ENCODE measurements around the gene RARS1. TPM values are rescaled to one million over a fixed set of nuclear protein-coding genes. Genes with fewer than 3 reads are reported as not detected.

Gene RARS1
- polyA plus RNA-seq, 2 of the 4 experiments (the other 2 are of a cell fraction): 107 to 142 TPM

DNA sequence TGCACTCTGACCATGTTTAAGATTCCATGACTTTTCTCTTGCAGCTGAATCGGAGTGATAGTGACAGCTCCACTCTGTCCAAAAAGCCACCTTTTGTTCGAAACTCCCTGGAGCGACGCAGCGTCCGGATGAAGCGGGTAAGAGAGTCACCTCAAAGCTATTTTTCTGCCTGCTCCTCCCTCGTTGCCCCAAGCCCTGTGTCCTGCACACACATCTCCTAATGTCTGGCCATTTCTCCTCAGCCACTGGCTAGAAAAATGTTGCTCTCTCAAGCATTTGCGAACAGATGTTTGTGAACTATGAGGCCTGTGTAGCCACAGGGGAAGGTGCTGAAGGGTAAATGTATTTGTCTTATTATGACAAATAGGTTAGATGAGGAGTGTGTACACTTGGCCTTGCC, 25.7 kb upstream of the RARS1 start:
- Histone ChIP-seq H3K4me1 (no peaks in the 10 kb centered on the region), H3K4me3 (no peak overlapping the region), H3K4me2 (no peak overlapping the region), H3K27ac (no peak overlapping the region), H3K9me3 (peaks cover 11% of the 10 kb centered on the region; the same call in 2 of the 3 replicates)
- CTCF ChIA-PET: interaction anchor here (1.3 to 1.8 kb wide), 2 partner anchors 19 to 192 kb away, joined by 3 to 5 read pairs; no protein-coding TSS in a partner anchor
- DNase-seq (ENCODE audit: low read depth in 1 of 2, low spot score in 1 of 2) (no peak), ATAC-seq (no peak), FAIRE-seq (no peak)
- TF ChIP-seq EHMT2 (IDR thresholded peaks at IDR 0.05; ENCODE audit: low read depth) (no peak), PHF8 (IDR thresholded peaks at IDR 0.05; ENCODE audit: borderline replicate concordance, low read depth) (no peak), USF2 (IDR thresholded peaks at IDR 0.05) (no peak), JUNB (IDR thresholded peaks at IDR 0.05) (no peak), NFE2L2 (conservative IDR thresholded peaks at IDR 0.05; ENCODE audit: low read length) (no peak), CEBPB (IDR thresholded peaks at IDR 0.05) (no peak), ZSCAN20 (CRISPR knock-in tag; IDR thresholded peaks at IDR 0.05) (no peak), NR3C1 (IDR thresholded peaks at IDR 0.05) (no peak)
- TF ChIP-seq, protein P1, sequence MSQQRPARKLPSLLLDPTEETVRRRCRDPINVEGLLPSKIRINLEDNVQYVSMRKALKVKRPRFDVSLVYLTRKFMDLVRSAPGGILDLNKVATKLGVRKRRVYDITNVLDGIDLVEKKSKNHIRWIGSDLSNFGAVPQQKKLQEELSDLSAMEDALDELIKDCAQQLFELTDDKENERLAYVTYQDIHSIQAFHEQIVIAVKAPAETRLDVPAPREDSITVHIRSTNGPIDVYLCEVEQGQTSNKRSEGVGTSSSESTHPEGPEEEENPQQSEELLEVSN (IDR thresholded peaks at IDR 0.05; ENCODE audit: borderline replicate concordance, low read depth): no peak
- TF ChIP-seq, protein P2, sequence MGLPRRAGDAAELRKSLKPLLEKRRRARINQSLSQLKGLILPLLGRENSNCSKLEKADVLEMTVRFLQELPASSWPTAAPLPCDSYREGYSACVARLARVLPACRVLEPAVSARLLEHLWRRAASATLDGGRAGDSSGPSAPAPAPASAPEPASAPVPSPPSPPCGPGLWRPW (IDR thresholded peaks at IDR 0.05): no peak
- TF ChIP-seq, protein P3, sequence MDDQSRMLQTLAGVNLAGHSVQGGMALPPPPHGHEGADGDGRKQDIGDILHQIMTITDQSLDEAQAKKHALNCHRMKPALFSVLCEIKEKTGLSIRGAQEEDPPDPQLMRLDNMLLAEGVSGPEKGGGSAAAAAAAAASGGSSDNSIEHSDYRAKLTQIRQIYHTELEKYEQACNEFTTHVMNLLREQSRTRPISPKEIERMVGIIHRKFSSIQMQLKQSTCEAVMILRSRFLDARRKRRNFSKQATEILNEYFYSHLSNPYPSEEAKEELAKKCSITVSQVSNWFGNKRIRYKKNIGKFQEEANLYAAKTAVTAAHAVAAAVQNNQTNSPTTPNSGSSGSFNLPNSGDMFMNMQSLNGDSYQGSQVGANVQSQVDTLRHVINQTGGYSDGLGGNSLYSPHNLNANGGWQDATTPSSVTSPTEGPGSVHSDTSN (IDR thresholded peaks at IDR 0.05): no peak
- POLR2A ChIA-PET: no interaction called here
- 94% methylated on average over 9 of the region's 9 CpGs for WGBS (ENCODE audit: missing lambda C conversion rate)

GRCh38 chr5:168463081-168463480, 23.2 kb upstream of the RARS1 start:
- Histone ChIP-seq H3K4me1 (no peaks in the 10 kb centered on the region), H3K27ac (no peak overlapping the region), H3K4me3 (no peak overlapping the region), H3K9me3 (no peaks in the 10 kb centered on the region), H3K4me2 (no peak overlapping the region)
- ChIA-PET POLR2A (no interaction called here), CTCF (interaction anchor here (0.6 kb wide), 1 partner anchor 1712 kb away, joined by 3 read pairs; no protein-coding TSS in a partner anchor)
- DNase-seq (ENCODE audit: low read depth in 1 of 2, low spot score in 1 of 2) (no peak), FAIRE-seq (no peak), ATAC-seq (no peak)
- TF ChIP-seq ZNF302 (CRISPR knock-in tag; IDR thresholded peaks at IDR 0.05): no peak
- TF ChIP-seq CEBPB (IDR thresholded peaks at IDR 0.05): no peak
- no peak for TF ChIP-seq JUN (IDR thresholded peaks at IDR 0.05)
- TF ChIP-seq MYC (IDR thresholded peaks at IDR 0.05; ENCODE audit: borderline replicate concordance, low read length): no peak
- TF ChIP-seq, protein P4, sequence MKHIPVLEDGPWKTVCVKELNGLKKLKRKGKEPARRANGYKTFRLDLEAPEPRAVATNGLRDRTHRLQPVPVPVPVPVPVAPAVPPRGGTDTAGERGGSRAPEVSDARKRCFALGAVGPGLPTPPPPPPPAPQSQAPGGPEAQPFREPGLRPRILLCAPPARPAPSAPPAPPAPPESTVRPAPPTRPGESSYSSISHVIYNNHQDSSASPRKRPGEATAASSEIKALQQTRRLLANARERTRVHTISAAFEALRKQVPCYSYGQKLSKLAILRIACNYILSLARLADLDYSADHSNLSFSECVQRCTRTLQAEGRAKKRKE (CRISPR knock-in tag; IDR thresholded peaks at IDR 0.05; ENCODE audit: low read depth): no peak
- TF ChIP-seq FOSL2 (IDR thresholded peaks at IDR 0.05): no peak
- TF ChIP-seq FOSL2 (CRISPR knock-in tag; IDR thresholded peaks at IDR 0.05): no peak
- TF ChIP-seq RARB (CRISPR knock-in tag; IDR thresholded peaks at IDR 0.05): no peak
- TF ChIP-seq HDAC2 (IDR thresholded peaks at IDR 0.05): no peak
- TF ChIP-seq JUNB (IDR thresholded peaks at IDR 0.05): no peak
- no peak for TF ChIP-seq KDM5A (IDR thresholded peaks at IDR 0.05)
- no peak for TF ChIP-seq CHD4 (IDR thresholded peaks at IDR 0.05; ENCODE audit: borderline replicate concordance)
- TF ChIP-seq, protein P5, sequence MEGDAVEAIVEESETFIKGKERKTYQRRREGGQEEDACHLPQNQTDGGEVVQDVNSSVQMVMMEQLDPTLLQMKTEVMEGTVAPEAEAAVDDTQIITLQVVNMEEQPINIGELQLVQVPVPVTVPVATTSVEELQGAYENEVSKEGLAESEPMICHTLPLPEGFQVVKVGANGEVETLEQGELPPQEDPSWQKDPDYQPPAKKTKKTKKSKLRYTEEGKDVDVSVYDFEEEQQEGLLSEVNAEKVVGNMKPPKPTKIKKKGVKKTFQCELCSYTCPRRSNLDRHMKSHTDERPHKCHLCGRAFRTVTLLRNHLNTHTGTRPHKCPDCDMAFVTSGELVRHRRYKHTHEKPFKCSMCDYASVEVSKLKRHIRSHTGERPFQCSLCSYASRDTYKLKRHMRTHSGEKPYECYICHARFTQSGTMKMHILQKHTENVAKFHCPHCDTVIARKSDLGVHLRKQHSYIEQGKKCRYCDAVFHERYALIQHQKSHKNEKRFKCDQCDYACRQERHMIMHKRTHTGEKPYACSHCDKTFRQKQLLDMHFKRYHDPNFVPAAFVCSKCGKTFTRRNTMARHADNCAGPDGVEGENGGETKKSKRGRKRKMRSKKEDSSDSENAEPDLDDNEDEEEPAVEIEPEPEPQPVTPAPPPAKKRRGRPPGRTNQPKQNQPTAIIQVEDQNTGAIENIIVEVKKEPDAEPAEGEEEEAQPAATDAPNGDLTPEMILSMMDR (IDR thresholded peaks at IDR 0.05): no peak
- no peak for TF ChIP-seq RAD21 (conservative IDR thresholded peaks at IDR 0.05 in 1 of 2, IDR thresholded peaks at IDR 0.05 in 1 of 2)
- no peak for TF ChIP-seq TFCP2L1 (CRISPR knock-in tag; IDR thresholded peaks at IDR 0.05)
- no peak for TF ChIP-seq POLR2A (IDR thresholded peaks at IDR 0.05; ENCODE audit: low read length)
- TF ChIP-seq POLR2AphosphoS2 (conservative IDR thresholded peaks at IDR 0.05; ENCODE audit: low read length): no peak
- TF ChIP-seq FOSB (CRISPR knock-in tag; IDR thresholded peaks at IDR 0.05): no peak
- WGBS (ENCODE audit: missing lambda C conversion rate): 97% methylated on average over 2 of the region's 2 CpGs
